H9 (cell line): ENCODE measurements around the gene PLEKHA7. TPM values are rescaled to one million over a fixed set of nuclear protein-coding genes. Genes with fewer than 3 reads are reported as not detected.

Experiments used
- DNase-seq: peaks from one replicate; pipeline ENCODE4 v3.0.0-alpha.2; 2017
- H2AFZ ChIP-seq: one replicate; pipeline ENCODE4 v1.6.1; 2013; ENCODE audit warnings: mild to moderate bottlenecking, low read length, control low read depth, moderate library complexity
- H2AK5ac ChIP-seq: 2 replicates; pipeline ENCODE4 v1.6.1; 2013; ENCODE audit warnings: low read length, control low read depth, mixed read lengths; ENCODE audit not compliant: insufficient read length
- H2BK120ac ChIP-seq: one replicate; pipeline ENCODE4 v1.6.1; 2013; ENCODE audit warnings: low read depth, mild to moderate bottlenecking, low read length, control low read depth, inconsistent platforms; ENCODE audit not compliant: poor library complexity, severe bottlenecking
- H2BK12ac ChIP-seq: 2 replicates; pipeline ENCODE4 v1.6.1; 2013; ENCODE audit warnings: low read length, control low read depth, mixed read lengths, low read depth; ENCODE audit not compliant: insufficient read length
- H2BK15ac ChIP-seq: 2 replicates; pipeline ENCODE4 v1.6.1; 2013; ENCODE audit warnings: low read depth, low read length, control low read depth
- H2BK20ac ChIP-seq: one replicate; pipeline ENCODE4 v1.6.1; 2013; ENCODE audit warnings: low read depth, mild to moderate bottlenecking, low read length, control low read depth, inconsistent platforms; ENCODE audit not compliant: poor library complexity, severe bottlenecking
- H2BK5ac ChIP-seq: 2 replicates; pipeline ENCODE4 v1.6.1; 2013; ENCODE audit warnings: low read length, control low read depth, mixed read lengths; ENCODE audit not compliant: insufficient read length
- H3K14ac ChIP-seq: 2 replicates; pipeline ENCODE4 v1.6.1; 2013; ENCODE audit warnings: low read length, control low read depth; ENCODE audit not compliant: insufficient read depth
- H3K18ac ChIP-seq: 2 replicates; pipeline ENCODE4 v1.6.1; 2013; ENCODE audit warnings: low read depth, mild to moderate bottlenecking, mixed read lengths, low read length, control low read depth; ENCODE audit not compliant: insufficient read length
- H3K23ac ChIP-seq: 2 replicates; pipeline ENCODE4 v1.6.1; 2013; ENCODE audit warnings: low read length, control low read depth, mixed read lengths, low read depth; ENCODE audit not compliant: insufficient read length
- H3K23me2 ChIP-seq: 2 replicates; pipeline ENCODE4 v1.6.1; 2013; ENCODE audit warnings: low read depth, mild to moderate bottlenecking, mixed read lengths, low read length, control low read depth; ENCODE audit not compliant: insufficient read length, poor library complexity, severe bottlenecking
- H3K27ac ChIP-seq: 2 replicates; pipeline ENCODE4 v1.5.1; 2013; ENCODE audit warnings: low read length, control low read depth, mixed read lengths, low read depth; ENCODE audit not compliant: insufficient read length
- H3K27me3 ChIP-seq: 2 replicates; pipeline ENCODE4 v1.6.1; 2013; ENCODE audit warnings: low read length, control low read depth, inconsistent platforms; ENCODE audit not compliant: insufficient read depth
- H3K4ac ChIP-seq: 2 replicates; pipeline ENCODE4 v1.6.1; 2013; ENCODE audit warnings: low read depth, mild to moderate bottlenecking, control low read depth, inconsistent platforms, low read length, moderate library complexity
- H3K4me1 ChIP-seq: 2 replicates; pipeline ENCODE4 v1.6.1; 2013; ENCODE audit warnings: low read length, control low read depth, inconsistent platforms; ENCODE audit not compliant: insufficient read depth
- H3K4me2 ChIP-seq: 2 replicates; pipeline ENCODE4 v1.6.1; 2013; ENCODE audit warnings: low read length, control low read depth, mixed read lengths; ENCODE audit not compliant: insufficient read length, insufficient read depth
- H3K56ac ChIP-seq: 2 replicates; pipeline ENCODE4 v1.6.1; 2013; ENCODE audit warnings: low read depth, mild to moderate bottlenecking, mixed read lengths, low read length, control low read depth; ENCODE audit not compliant: insufficient read length
- H3K79me1 ChIP-seq: 2 replicates; pipeline ENCODE4 v1.6.1; 2013; ENCODE audit warnings: low read depth, mild to moderate bottlenecking, moderate library complexity, low read length, control low read depth, inconsistent platforms; ENCODE audit not compliant: insufficient read depth, poor library complexity, severe bottlenecking
- H3K79me2 ChIP-seq: 2 replicates; pipeline ENCODE4 v1.6.1; 2013; ENCODE audit warnings: low read length, control low read depth, inconsistent platforms; ENCODE audit not compliant: insufficient read depth
- H3K9ac ChIP-seq: 2 replicates; pipeline ENCODE4 v1.6.1; 2013; ENCODE audit warnings: low read length, control low read depth, mixed read lengths; ENCODE audit not compliant: insufficient read length; ENCODE audit errors: extremely low read depth
- H3K9me3 ChIP-seq: one replicate; pipeline ENCODE4 v1.6.1; 2013; ENCODE audit warnings: low read depth, low read length, inconsistent platforms; ENCODE audit not compliant: control insufficient read depth
- H3T11ph ChIP-seq: one replicate; pipeline ENCODE4 v1.6.1; 2013; ENCODE audit warnings: mild to moderate bottlenecking, low read length, control low read depth, inconsistent platforms
- H4K20me1 ChIP-seq: one replicate; pipeline ENCODE4 v1.6.1; 2013; ENCODE audit not compliant: control insufficient read depth, insufficient read length, insufficient read depth
- H4K5ac ChIP-seq: 2 replicates; pipeline ENCODE4 v1.6.1; 2013; ENCODE audit warnings: low read depth, mild to moderate bottlenecking, mixed read lengths, low read length, control low read depth; ENCODE audit not compliant: insufficient read length
- H4K8ac ChIP-seq: replicated peaks from 2 replicates; pipeline ENCODE4 v1.6.1; 2013; ENCODE audit warnings: low read length, control low read depth, mixed read lengths, low read depth; ENCODE audit not compliant: insufficient read length
- H4K91ac ChIP-seq: 2 replicates; pipeline ENCODE4 v1.6.1; 2013; ENCODE audit warnings: low read depth, mild to moderate bottlenecking, moderate library complexity, mixed read lengths, low read length, control low read depth; ENCODE audit not compliant: insufficient read length
- H3K27ac Mint-ChIP-seq, 3 experiments: 2 replicates in 2 of 3; 3 replicates in 1 of 3; pipeline ENCODE4 v1.8.0; 2020 to 2021; ENCODE audit warnings: mixed read lengths in 3 of 3, mild to moderate bottlenecking in 1 of 3, moderate library complexity in 1 of 3
- H3K27me3 Mint-ChIP-seq: 2 replicates; pipeline ENCODE4 v1.8.0; 2021; ENCODE audit warnings: low read depth, mild to moderate bottlenecking, moderate library complexity, mixed read lengths
- H3K36me3 Mint-ChIP-seq, 3 experiments: 2 replicates in 2 of 3; 3 replicates in 1 of 3; pipeline ENCODE4 v1.8.0; 2020 to 2021; ENCODE audit warnings: low read depth in 3 of 3, mixed read lengths in 3 of 3; ENCODE audit not compliant: insufficient read depth in 1 of 3
- H3K4me1 Mint-ChIP-seq, 2 experiments: 2 replicates each; pipeline ENCODE4 v1.8.0; 2020; ENCODE audit warnings: mixed read lengths in 2 of 2
- H3K4me3 Mint-ChIP-seq, 2 experiments: 2 replicates in 1 of 2; 3 replicates in 1 of 2; pipeline ENCODE4 v1.8.0; 2020 to 2021; ENCODE audit warnings: mild to moderate bottlenecking in 2 of 2, mixed read lengths in 2 of 2, moderate library complexity in 1 of 2
- H3K9me3 Mint-ChIP-seq, 2 experiments: 2 replicates in 1 of 2; 3 replicates in 1 of 2; pipeline ENCODE4 v1.8.0; 2020; ENCODE audit warnings: mild to moderate bottlenecking in 2 of 2, mixed read lengths in 2 of 2, moderate library complexity in 1 of 2
- CTCF ChIP-seq: fragments of 200-600 bp; sonication (generic); conservative IDR thresholded peaks from 3 replicates; pipeline ENCODE4 v1.8.0; 2021; ENCODE audit warnings: antibody characterized with exemption, mild to moderate bottlenecking
- WGBS: extraction: QIAGEN DNeasy Blood & Tissue Kit; methylation state at CpG from one replicate; pipeline ENCODE4 v1.1.7; 2013; ENCODE audit warnings: missing lambda C conversion rate, low lambda C conversion rate, mixed read lengths; ENCODE audit not compliant: insufficient read length; ENCODE audit errors: extremely low coverage; 5-methylcytosine and 5-hydroxymethylcytosine counted together
- total RNA-seq: library from RNA; stranded (reverse); gene quantifications from 2 replicates; pipeline ENCODE4 v1.2.1, GENCODE V29; 2021

PLEKHA7 gene
- total RNA-seq, 1 experiment from 2014 or later = 21.0 TPM

DNA sequence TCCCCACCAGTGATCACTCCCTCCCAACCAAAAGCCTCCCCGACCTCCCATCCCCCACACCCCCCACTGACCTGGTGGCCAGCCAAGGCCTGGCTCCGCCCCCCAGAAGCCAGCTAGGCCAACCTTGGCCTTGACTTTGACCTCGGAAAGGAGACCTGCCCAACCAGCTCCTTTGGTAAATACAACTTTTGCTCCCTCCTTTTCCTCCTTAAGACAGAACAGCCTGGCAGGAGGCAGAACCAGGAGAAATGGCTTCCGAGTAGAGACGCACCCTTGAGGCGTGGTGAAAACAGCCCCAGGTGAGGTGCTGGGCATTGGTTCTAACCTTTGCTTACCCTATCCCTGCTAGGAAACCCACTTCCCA lies 27.0 kb downstream of the PLEKHA7 start:
- H3K27ac Mint-ChIP-seq = peak overlapping the region in 1 of 3 experiments; percentile 66; a peak in 1 of 7 replicates

More for the DNA sequence above, 27.0 kb downstream of the PLEKHA7 start:
- H3K18ac ChIP-seq = no peak overlapping the region
- H4K20me1 ChIP-seq = peaks cover 2% of the 10 kb centered on the region
- no peak overlapping the region for H4K91ac ChIP-seq
- no peaks in the 10 kb centered on the region; a peak in 1 of 7 replicates for H3K36me3 Mint-ChIP-seq
- H2BK5ac ChIP-seq = no peak overlapping the region
- H3K9me3 ChIP-seq = no peaks in the 10 kb centered on the region
- no peak for TF ChIP-seq CTCF
- no peak overlapping the region for H2AFZ ChIP-seq
- WGBS = no CpG with 5 or more reads among the region's 6 CpGs
- peak; percentile 73 for DNase-seq
- H3K23me2 ChIP-seq = no peaks in the 10 kb centered on the region
- no peak overlapping the region for H2BK120ac ChIP-seq
- no peak overlapping the region for H3T11ph ChIP-seq
- no peak overlapping the region for H3K4ac ChIP-seq
- H3K79me2 ChIP-seq = no peaks in the 10 kb centered on the region
- no peaks in the 10 kb centered on the region for H3K79me1 ChIP-seq
- no peaks in the 10 kb centered on the region for H3K27me3 ChIP-seq
- H3K56ac ChIP-seq = no peak overlapping the region
- no peak overlapping the region for H2AK5ac ChIP-seq
- H2BK20ac ChIP-seq = no peak overlapping the region
- H4K5ac ChIP-seq = no peak overlapping the region
- no peak overlapping the region for H2BK12ac ChIP-seq
- H3K9ac ChIP-seq = no peak overlapping the region
- H3K4me1 ChIP-seq = peaks cover 17% of the 10 kb centered on the region
- no peaks in the 10 kb centered on the region for H3K27me3 Mint-ChIP-seq
- H3K14ac ChIP-seq = no peak overlapping the region
- peaks cover 31 to 39% of the 10 kb centered on the region in 2 experiments for H3K4me1 Mint-ChIP-seq
- peak overlapping the region; percentile 2 for H3K4me2 ChIP-seq
- H3K4me3 Mint-ChIP-seq = no peak overlapping the region
- no peak overlapping the region for H4K8ac ChIP-seq
- H2BK15ac ChIP-seq = no peak overlapping the region
- H3K9me3 Mint-ChIP-seq = no peaks in the 10 kb centered on the region
- no peak overlapping the region for H3K23ac ChIP-seq
- no peak overlapping the region for H3K27ac ChIP-seq
